Measurements from ENCODE around the gene POLE2. TPM values are rescaled to one million over a fixed set of nuclear protein-coding genes. Genes with fewer than 3 reads are reported as not detected.

Gene POLE2
- total and polyA plus RNA-seq, 2 of the 13 experiments (the other 11 are each of a cell fraction or from before 2014, with no cell fraction given), result 16.6 to 37.0 TPM

DNA sequence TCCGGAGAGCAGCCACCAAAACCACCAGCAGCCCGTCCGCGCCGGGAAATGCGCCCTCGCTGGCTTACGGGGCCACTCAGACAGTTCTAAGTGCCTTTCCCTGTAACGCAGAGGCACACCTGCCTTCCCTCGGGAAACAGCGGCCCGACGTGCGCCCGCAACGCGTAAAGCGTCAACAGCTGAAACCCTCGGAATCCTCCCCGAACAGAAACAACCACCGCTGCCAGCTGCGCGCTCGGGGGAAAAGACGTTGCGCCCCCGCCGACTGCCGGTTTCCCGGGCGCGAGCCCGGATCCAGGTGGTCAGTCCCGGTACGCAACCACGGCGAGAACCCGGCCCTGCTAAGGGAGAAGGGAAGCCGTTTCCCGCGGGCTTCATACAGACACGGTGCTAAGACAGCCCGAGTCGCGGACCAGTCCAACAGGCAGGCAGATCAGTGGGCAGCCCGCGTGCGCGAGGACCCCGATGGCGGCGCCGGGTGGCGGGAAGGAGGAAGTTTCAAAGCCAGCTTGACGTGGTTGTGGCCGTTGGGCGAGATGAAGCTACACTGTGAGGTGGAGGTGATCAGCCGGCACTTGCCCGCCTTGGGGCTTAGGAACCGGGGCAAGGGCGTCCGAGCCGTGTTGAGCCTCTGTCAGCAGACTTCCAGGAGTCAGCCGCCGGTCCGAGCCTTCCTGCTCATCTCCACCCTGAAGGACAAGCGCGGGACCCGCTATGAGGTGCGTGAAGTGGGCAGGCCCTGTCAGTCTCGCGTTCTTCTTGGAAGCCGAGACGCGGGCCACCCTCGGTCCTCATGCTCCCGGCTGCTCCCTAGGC lies 89.3 kb downstream of the POLE2 start, which contains the start of gene LRR1 (continued):
- no peak for TF ChIP-seq GTF3A (CRISPR knock-in tag; conservative IDR thresholded peaks at IDR 0.05)
- TF ChIP-seq ZFP36 (IDR thresholded peaks at IDR 0.05; ENCODE audit: borderline replicate concordance, low read depth, low read length, partially characterized antibody), result no peak
- TF ChIP-seq ZNF501 (CRISPR knock-in tag; IDR thresholded peaks at IDR 0.05), result peak; percentile 98
- TF ChIP-seq ZNF430 (CRISPR knock-in tag; IDR thresholded peaks at IDR 0.05), result peak; percentile 96
- TF ChIP-seq RAD21 (CRISPR knock-in tag; IDR thresholded peaks at IDR 0.05), result peak; percentile 30
- TF ChIP-seq KLF16 (CRISPR knock-in tag; IDR thresholded peaks at IDR 0.05), result peak; percentile 71 to 82; a peak in 2 of 4 replicates
- TF ChIP-seq ARID2 (CRISPR knock-in tag; IDR thresholded peaks at IDR 0.05; ENCODE audit: borderline replicate concordance), result peak; percentile 87; the same call in 1 of the 2 replicates
- TF ChIP-seq HHEX (CRISPR knock-in tag; IDR thresholded peaks at IDR 0.05), result no peak
- TF ChIP-seq TP53 (CRISPR knock-in tag; conservative IDR thresholded peaks at IDR 0.05), result no peak
- TF ChIP-seq, protein P1, sequence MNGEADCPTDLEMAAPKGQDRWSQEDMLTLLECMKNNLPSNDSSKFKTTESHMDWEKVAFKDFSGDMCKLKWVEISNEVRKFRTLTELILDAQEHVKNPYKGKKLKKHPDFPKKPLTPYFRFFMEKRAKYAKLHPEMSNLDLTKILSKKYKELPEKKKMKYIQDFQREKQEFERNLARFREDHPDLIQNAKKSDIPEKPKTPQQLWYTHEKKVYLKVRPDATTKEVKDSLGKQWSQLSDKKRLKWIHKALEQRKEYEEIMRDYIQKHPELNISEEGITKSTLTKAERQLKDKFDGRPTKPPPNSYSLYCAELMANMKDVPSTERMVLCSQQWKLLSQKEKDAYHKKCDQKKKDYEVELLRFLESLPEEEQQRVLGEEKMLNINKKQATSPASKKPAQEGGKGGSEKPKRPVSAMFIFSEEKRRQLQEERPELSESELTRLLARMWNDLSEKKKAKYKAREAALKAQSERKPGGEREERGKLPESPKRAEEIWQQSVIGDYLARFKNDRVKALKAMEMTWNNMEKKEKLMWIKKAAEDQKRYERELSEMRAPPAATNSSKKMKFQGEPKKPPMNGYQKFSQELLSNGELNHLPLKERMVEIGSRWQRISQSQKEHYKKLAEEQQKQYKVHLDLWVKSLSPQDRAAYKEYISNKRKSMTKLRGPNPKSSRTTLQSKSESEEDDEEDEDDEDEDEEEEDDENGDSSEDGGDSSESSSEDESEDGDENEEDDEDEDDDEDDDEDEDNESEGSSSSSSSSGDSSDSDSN (CRISPR knock-in tag; IDR thresholded peaks at IDR 0.05), result peak; percentile 96
- TF ChIP-seq FOSL1 (CRISPR knock-in tag; IDR thresholded peaks at IDR 0.05; ENCODE audit: borderline replicate concordance), result no peak
- no peak for TF ChIP-seq MATR3 (CRISPR knock-in tag; IDR thresholded peaks at IDR 0.05)
- TF ChIP-seq RFX5 (IDR thresholded peaks at IDR 0.05; ENCODE audit: low read depth, low read length), result no peak
- TF ChIP-seq MLLT10 (CRISPR knock-in tag; IDR thresholded peaks at IDR 0.05), result no peak
- TF ChIP-seq HCFC1 (IDR thresholded peaks at IDR 0.05; ENCODE audit: low read depth, low read length), result no peak
- TF ChIP-seq, protein P2, sequence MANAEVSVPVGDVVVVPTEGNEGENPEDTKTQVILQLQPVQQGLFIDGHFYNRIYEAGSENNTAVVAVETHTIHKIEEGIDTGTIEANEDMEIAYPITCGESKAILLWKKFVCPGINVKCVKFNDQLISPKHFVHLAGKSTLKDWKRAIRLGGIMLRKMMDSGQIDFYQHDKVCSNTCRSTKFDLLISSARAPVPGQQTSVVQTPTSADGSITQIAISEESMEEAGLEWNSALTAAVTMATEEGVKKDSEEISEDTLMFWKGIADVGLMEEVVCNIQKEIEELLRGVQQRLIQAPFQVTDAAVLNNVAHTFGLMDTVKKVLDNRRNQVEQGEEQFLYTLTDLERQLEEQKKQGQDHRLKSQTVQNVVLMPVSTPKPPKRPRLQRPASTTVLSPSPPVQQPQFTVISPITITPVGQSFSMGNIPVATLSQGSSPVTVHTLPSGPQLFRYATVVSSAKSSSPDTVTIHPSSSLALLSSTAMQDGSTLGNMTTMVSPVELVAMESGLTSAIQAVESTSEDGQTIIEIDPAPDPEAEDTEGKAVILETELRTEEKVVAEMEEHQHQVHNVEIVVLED (CRISPR knock-in tag; IDR thresholded peaks at IDR 0.05; ENCODE audit: borderline replicate concordance), result peak; percentile 91
- TF ChIP-seq ELF3 (CRISPR knock-in tag; IDR thresholded peaks at IDR 0.05), result peak; percentile 77
- TF ChIP-seq ZNF720 (CRISPR knock-in tag; IDR thresholded peaks at IDR 0.05), result no peak
- no peak for TF ChIP-seq HMGA1 (CRISPR knock-in tag; conservative IDR thresholded peaks at IDR 0.05)
- peak; percentile 94 for TF ChIP-seq MXD4 (CRISPR knock-in tag; IDR thresholded peaks at IDR 0.05)
- TF ChIP-seq DPF2 (CRISPR knock-in tag; IDR thresholded peaks at IDR 0.05; ENCODE audit: borderline replicate concordance, low read depth), result no peak
- 0 out of 2 replicates have a peak, but pooled peaks have one; percentile 37 for TF ChIP-seq ZSCAN9 (CRISPR knock-in tag; IDR thresholded peaks at IDR 0.05; ENCODE audit: borderline replicate concordance)
- TF ChIP-seq BHLHE40 (IDR thresholded peaks at IDR 0.05; ENCODE audit: low read length), result no peak
- TF ChIP-seq ASH2L (IDR thresholded peaks at IDR 0.05; ENCODE audit: insufficient read length, low read depth, low read length), result peak; percentile 97
- TF ChIP-seq ZSCAN31 (CRISPR knock-in tag; IDR thresholded peaks at IDR 0.05; ENCODE audit: low read depth), result no peak; the same call in 1 of the 2 replicates
- TF ChIP-seq ZKSCAN1 (IDR thresholded peaks at IDR 0.05; ENCODE audit: low read length), result no peak
- peak; percentile 79; the same call in 1 of the 2 replicates for TF ChIP-seq ZNF333 (CRISPR knock-in tag; IDR thresholded peaks at IDR 0.05; ENCODE audit: borderline replicate concordance)
- no peak for TF ChIP-seq REXO4 (CRISPR knock-in tag; IDR thresholded peaks at IDR 0.05; ENCODE audit: borderline replicate concordance)
